Activated T-helper 1 cell treated with Interleukin-2 at 50 U/mL for 16 hours (primary cell): Measurements from ENCODE around the gene PLK1.

ENCODE experiments used
- DNase-seq: peaks from one replicate; pipeline ENCODE4 v3.0.0-alpha.2; 2020; ENCODE audit warnings: low read depth

The PLK1 gene

DNA sequence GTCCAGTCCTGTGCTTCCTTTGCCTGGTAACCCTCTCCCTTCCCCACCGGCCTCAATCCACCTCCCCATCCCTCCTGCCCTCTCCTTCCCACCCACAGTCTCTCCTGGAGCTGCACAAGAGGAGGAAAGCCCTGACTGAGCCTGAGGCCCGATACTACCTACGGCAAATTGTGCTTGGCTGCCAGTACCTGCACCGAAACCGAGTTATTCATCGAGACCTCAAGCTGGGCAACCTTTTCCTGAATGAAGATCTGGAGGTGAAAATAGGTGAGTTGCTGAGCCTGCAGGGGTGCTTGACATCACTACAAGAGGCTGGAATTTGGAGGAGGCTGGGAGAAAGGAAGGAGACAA is 1.3 kb downstream of the PLK1 start:
- no peak for DNase-seq

DNA sequence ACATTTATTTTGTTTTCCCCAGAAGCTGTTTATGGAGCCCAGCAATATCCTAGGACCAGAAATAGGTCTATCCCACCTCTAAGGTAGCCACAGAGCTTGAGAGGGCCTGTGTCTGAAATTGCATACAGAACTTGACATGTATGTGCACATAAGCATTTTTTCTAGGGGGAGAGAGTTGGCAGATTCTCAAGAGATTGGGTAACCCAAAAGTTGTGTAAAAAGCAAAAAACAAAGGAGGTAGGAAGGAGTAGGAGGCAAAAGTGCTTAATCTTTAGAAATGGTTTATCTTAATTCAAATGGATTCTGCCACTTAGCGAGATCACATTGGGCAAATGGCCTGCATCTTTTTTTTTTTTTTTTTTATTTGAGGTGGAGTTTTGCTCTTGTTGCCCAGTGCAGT is 3.5 kb downstream of the PLK1 start:
- no peak for DNase-seq

DNA sequence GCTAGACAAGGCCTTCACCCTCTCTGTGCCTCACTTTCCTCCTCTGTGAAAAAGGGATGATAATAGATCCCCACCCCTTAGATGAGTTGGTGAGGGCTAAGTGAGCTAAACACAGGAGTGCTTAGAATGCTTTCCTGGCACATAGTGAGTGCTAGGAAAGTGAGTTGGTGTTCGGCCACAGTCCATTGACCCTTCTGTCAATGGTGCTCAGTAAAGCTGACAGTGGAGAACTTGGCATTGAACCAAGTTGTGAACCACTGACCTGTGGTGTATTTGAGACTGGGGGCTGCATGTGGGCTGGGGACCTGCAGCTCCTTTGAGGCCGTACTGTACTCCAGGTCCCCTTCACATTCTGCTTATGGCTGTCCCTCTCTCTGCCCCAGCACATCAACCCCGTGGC is 4.8 kb downstream of the PLK1 start:
- DNase-seq: no peak

DNA sequence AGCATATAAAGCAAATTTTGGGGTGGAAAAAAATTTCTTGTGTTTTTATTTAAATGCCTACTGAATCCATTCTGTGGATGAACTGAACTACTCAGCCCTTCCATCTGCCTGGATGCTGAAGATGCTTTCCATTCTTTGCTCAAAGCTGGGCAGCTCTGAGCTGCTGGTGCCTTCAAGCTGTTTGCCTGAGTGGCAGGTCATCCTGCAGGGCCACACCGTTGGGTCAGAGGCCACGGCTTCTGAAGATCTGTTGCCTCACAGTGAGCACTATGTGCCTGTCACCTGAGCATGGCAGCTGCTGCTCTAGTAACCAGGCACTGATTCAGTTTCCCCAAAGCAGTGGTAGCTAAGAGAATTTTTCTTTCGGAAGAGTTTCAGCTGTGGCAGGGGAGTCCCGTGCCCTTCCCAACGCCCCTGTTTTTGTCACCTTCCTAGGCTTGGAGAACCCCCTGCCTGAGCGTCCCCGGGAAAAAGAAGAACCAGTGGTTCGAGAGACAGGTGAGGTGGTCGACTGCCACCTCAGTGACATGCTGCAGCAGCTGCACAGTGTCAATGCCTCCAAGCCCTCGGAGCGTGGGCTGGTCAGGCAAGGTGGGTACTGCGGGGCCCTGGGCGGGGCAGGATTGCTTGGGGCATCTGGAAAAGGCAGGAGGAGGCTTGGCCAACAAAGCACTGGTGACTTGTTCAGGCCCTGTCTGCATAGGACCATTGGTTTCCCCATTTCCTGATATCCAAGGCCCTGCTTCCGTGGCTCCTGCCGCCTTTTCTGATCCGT is 8.5 kb downstream of the PLK1 start:
- DNase-seq: no peak

DNA sequence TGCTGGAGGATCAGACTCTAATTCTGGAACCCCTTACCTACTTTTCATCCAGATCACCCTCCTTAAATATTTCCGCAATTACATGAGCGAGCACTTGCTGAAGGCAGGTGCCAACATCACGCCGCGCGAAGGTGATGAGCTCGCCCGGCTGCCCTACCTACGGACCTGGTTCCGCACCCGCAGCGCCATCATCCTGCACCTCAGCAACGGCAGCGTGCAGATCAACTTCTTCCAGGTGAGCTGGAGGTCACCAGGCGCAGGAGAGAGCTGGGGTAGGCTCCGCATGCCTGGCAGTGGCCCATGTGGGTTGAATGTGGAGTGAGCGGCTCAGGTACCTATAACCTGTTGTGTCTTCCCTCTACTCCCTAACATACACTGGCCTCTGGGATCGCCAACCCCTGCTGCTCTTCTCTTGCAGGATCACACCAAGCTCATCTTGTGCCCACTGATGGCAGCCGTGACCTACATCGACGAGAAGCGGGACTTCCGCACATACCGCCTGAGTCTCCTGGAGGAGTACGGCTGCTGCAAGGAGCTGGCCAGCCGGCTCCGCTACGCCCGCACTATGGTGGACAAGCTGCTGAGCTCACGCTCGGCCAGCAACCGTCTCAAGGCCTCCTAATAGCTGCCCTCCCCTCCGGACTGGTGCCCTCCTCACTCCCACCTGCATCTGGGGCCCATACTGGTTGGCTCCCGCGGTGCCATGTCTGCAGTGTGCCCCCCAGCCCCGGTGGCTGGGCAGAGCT is 10.9 kb downstream of the PLK1 start:
- no peak for DNase-seq

DNA sequence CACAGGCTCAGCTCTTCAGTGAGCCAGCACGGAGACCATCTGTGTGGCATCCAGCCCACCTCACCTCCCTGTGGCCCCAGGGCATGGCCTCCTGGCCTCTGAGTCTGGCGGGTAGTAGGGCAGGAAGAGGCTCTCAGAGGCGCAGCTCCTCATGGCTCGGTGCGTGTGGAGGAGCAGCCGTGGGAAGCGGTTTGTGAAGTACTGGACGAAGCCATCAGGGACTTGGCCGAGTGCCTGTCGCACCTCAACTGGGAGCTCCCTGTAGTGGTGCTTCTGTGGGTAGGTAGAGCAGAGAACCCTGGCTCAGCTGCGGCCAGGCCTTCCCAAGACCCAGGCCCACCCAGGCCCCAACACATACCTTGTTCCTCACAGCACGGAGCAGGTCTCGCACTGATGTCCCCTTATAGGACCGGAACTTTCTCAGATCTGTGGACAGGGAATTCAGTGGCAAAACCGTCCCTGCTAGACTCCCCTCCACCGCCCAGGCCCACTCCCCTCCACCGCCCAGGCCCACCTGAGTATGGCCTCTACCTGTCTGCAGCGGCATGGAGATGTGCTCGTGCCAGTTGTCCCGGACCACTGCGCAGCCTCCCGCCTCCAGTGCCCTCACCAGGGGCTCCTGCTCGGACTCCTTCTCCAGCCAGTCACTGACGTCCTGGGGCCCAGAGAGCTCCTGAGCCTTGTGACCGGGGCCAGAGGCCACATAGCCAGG is 12.2 kb downstream of the PLK1 start:
- no peak for DNase-seq

DNA sequence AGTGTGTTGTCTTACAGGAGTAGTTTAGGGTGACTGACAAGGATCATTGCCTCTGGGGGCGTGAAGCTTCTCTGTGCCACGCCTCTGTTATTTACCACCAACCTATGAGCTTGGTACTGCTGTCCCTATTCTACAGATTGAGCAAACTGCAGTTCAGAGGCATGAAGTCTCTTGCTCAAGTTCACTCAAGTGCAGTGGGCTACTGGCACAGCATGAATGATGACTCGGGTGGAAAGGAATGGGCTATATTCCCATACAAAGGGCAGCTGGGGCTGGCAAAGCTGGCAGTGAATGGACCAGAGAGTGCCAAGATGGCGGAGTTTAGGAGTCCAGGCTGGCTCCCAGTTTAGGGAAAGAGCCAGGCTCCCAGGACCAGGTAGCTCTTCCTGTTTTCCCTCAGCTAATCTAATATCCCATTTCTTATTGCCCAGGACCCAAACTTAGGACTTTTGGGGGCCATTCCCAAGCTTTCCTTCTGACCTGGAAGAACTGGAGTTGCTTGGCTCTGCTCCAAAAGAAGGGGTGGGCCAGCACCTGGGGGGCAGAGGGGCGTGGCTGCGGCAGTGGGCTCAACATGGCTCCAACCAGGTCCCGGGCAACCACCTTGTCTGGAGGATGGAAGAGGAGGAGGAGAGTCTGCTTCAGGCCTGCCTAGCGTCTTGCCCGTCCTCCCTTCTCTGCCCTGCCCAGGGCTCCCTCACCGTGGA is 12.9 kb downstream of the PLK1 start:
- DNase-seq: no peak

DNA sequence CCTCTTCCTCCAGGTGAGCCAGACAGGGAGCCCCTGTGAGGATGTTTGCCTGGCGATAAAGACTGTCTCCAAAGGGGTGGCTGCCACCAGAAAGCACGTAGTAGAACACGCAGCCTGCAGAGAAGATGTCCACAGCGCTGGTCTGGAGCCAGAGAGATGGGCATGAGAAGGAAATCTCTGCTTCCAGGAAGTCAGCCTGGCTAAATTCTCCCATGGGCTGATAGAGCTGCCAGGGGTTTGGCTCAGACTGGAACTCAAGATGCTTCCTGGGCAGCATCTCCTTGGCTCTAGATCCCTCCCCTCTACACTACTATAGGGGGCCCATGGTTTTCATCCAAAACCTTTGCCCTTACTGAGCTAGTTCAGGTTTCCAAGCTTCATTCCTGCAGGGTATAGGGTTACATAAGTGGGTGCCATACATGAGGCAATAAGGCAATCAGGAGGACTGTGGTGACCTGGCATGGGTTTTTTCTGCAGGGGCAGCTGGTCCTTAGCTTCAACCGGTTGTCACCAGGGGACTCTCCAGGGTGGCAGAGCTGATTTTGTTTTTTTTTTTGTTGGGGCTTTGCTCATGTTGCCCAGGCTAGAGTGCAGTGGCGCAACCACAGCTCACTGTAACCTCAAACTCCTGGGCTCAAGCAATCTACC is 13.6 kb downstream of the PLK1 start:
- no peak for DNase-seq

DNA sequence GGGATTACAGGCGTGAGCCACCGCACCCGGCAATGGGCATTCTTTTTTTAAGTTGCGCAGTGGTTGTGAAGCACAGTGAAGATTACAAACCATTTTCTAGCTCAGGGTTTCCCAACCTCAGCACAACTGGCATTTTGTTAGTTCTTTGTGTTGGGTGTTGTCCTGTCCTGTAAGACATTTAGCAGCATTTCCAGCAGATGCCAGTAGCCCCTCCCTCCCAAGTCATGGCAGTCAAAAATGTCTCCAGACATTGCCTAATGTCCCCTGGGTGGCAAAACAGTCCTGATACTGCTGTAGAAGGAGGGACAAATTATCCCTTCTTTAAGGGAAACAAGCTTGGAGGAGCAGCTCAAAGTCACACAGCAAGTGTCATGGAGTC is 15.6 kb downstream of the PLK1 start:
- DNase-seq: no peak

DNA sequence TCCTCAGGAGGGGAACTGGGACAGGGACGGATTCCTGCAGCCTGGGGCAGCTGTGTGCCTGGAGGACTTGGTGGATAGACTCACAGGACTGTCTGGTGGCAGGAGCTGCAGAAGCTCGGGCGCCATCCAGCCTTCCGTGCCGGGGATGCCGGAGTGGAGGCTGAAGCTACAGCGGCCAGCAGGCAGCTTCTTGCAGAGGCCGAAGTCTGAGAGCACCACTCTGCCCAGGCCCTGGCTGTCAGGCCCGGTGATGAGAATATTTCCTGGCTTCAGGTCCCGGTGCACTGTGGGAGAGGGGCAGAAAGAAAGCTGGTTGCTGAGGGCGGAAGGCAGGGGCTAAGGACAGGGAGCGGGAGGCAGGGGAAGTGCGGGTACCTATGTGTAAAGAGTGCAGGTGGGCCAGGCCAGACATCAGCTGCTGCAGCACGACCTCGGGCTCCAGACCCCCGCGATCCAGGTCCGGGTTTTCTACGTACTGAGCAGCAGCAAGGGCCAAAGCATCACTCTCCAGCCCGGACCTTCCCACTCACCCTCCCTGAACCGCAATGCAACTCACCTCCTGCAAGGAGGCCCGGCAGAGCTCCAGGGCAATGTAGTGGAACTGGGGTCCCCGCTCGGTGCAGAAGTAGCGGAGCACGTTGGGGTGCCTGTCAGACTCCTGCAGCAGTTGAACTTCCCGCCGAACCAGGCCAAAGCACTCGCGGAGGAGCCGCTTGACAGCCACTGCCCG is 16.1 kb downstream of the PLK1 start:
- no peak for DNase-seq

DNA sequence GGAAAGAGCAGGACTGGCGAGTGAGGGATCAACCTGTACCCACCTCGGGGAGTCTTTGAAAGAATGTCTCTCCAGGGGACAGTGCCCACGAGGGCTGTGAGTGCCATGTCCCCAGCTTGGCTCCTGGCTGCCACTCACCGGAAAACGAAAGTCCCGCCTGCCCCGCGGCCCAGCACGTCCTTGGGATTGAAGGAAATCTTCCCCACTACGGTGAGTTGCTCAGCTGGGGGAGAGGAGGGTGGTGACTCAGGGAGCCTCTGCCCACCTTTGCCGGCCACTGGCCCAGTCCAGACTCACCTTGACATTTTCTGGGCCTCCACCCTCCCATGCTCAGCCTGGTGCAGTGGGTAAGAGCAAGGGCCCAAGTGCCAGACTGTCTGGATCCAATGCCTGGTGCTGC is 17.1 kb downstream of the PLK1 start:
- DNase-seq: no peak

DNA sequence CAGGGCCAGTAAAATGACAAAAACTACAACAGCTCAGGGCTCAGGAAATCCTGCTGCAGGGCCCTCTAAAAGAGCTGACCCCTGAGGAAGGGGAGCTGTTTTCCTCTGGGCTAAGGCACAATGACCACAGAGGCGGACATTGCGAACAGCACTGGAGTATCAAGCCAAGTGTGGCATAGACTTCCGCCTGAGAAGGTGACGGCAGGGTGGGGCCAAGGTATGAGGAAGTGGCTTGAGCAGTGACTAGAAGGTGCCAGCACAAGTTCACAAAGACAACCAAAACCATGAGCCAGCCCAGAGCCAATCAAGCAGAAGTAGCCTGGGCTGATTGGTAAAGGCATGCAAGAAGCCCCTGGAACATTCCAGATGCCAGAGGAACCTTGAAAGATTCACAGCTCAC is 20.4 kb downstream of the PLK1 start:
- no peak for DNase-seq

DNA sequence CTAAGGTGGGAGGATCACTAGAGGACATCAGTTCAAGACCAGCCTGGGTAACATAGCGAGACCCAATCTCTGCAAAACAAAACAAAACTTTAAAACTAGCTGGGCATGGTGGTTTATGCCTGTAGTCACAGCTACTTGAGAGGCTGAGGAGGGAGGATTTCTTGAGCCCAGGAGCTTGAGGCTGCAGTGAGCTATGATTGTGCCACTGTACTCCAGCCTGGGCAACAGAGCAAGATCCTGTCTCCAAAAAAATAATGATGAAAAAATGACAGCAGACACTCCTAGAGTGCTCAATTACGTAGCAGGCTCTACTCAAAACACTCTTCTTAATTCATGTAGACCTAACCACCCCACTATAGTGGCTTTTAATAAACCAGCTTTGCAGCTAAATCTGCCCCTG is 21.4 kb downstream of the PLK1 start:
- no peak for DNase-seq

DNA sequence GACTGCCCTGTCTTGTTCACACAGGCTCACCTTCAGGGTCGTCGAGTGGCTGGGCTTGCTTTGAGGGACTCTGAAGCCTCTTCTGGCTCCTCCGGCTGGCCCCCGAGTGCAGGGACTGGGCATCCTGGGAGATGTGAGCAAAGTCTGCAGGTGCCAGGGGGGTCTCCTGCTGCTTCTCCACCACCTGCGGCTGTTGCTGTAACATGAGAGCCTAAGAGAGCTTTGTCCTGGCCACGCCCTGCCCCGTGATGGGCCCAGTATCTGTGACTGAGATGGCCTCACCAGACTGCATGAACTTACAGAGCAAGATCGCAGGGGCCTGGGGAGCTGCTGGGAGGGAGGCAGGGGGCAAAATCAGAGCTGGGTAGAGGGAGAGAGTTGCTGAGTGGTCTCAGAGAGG is 21.8 kb downstream of the PLK1 start:
- DNase-seq: no peak

DNA sequence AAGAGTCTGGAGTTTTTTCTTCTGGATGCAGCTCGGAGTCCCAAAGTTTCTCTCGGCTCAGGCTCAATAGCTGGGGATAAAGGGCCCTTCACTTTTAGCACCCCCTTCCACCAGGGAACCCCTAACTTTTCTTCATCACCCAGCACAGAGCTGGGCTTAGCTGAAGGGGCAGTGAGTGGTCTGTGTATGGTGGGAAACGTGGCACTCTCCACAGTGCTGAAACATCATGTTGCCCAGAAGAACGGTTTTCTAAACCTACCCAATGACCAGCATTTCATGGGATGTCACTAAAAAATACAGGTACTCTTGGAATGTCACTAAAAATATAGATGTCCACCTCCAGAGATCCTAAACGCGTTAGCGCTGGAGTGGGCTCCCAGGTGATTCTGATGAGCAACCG is 22.4 kb downstream of the PLK1 start:
- DNase-seq: no peak

DNA sequence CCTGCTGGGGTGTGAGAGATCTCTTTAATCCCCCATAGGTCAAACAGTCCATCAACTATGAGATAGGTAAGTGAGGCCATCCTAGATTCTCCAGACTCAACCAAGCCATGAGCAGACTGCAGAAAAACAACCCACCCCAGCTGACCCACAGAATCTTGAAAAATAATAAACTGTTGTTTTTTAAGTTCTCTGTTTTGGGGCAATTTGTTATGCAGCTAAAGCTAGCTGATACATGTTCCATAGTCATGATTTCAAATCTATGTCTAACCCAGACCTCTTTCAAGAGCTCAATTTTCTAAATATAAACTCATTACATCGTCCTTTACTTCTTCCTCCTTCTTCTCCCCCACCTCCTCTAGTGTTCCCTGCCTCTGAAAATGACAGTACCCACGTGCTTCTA is 24.3 kb downstream of the PLK1 start:
- no peak for DNase-seq

DNA sequence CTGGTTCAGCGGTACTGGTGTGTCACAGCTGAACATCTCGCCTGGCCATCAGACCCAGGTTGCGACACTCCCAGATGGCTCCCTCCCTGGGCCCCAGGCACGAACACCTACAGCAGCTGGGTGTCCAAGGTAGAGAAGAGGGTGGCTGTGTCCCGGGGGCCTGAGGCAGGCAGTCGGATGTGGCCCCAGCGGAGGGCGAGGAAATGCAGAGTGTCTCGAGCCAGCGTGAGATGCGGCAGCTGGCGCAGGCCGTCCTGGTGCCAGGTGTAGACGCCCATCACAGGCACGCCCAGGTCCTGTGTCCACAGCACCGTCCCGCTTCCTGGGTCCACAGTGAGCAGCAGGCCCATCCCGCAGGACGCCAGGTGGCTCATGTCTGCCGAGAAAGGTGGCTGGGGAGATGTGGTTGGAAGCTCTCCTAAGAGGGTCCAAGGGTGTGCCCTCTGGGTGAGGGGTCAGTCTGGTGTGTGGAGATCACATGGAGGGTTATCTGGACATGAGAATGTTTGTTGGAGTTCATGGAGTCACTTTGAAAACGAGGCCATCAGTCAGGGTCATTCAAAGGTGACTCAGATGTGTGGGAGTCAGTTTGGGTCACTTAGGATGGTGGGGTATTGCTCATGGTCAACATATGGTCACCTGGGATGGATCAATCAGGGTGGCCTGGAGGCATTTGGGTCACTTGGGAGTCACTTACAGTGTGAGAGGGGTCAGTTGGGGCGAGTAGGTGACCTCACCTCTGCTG is 26.3 kb downstream of the PLK1 start:
- DNase-seq: no peak

DNA sequence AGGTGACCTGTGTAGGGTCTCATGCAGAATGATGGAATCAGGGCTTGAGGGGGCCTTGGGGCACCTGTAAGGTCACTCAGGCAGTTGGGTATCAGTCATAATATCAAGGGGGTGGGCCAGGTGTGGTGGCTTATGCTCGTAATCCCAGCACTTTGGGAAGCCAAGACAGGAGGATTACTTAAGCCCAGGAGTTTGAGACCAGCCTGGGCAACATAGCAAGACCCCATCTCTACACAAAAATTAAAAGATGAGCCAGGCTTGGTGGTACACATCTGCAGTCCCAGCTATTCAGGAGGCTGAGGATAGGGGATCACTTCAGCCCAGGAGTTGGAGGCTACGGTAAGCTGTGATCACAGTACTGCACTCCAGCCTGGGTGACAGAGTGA is 26.8 kb downstream of the PLK1 start:
- DNase-seq: no peak

DNA sequence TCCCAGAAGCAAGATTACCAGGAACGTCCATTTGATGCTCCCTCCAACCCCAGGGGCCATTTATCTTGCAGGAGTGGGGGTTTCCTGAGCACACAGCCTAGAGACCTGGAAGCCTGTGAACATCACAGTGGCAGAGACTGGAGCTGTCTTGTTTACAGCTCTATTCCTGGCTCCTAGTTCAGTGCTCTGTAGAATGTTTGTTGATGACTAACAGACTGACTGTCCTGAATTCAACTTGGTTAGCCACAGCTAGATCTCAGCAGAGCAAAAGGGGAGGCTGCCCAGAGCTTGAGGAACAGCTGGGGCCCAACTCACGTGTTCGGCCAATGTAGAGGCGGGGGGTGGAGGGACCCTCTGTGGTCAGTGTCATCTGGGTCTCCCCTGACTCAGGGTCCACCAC is 27.8 kb downstream of the PLK1 start:
- DNase-seq: no peak

DNA sequence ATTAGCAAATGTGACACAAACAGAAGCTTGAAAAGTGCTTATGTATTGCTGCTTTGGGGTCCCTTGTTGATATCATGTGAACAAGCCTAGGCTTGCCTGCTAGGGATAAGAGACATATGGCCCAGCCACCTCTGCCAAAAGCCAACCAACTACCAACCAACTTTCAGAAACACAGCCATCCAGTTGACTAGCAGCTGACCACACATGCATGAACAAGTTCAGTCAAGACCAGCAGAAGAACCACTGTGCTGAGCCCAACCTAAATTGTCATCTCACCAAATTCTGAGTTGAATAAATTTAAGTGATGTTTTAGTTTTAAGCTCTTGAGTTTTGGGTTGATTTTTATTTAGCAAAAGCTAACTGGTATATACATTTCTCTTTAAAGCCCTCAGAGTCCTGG is 30.8 kb downstream of the PLK1 start:
- no peak for DNase-seq

DNA sequence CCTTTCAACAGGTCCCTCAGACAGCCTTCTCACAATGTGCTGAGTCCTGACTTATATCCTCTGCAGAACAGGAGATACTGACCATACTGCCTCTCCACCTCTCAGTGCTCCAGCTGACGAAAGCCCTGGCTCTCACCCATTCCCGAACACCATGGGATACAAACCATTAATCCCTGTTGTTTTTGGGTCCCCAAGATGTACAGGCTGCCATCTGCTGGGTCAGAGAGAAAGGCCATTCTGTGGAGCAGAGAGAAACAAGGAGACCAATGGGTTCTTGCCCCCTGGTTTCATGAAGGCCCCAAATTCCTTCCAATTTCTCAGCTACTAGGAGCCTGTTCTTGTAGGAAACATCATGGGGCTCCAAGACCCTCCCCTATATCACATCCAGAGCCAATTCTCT is 31.3 kb downstream of the PLK1 start:
- DNase-seq: no peak
